Endothelial cell (in vitro differentiated cells): Measurements from ENCODE around the gene MYRF. TPM values are rescaled to one million over a fixed set of nuclear protein-coding genes. Genes with fewer than 3 reads are reported as not detected.

ENCODE experiments used
- DNase-seq: peaks from one replicate; pipeline ENCODE4 v3.0.0; 2021; ENCODE audit warnings: low spot score
- H3K27ac Mint-ChIP-seq: one replicate; pipeline ENCODE4 v1.8.0; 2021; ENCODE audit warnings: mixed read lengths, inconsistent platforms; ENCODE audit not compliant: unreplicated experiment
- H3K27me3 Mint-ChIP-seq: one replicate; pipeline ENCODE4 v1.8.0; 2021; ENCODE audit warnings: mild to moderate bottlenecking, moderate library complexity, mixed read lengths, inconsistent platforms; ENCODE audit not compliant: unreplicated experiment
- H3K36me3 Mint-ChIP-seq: one replicate; pipeline ENCODE4 v1.8.0; 2021; ENCODE audit warnings: mild to moderate bottlenecking, low read depth, mixed read lengths, inconsistent platforms; ENCODE audit not compliant: unreplicated experiment
- H3K4me1 Mint-ChIP-seq: one replicate; pipeline ENCODE4 v1.8.0; 2021; ENCODE audit warnings: mild to moderate bottlenecking, mixed read lengths, inconsistent platforms; ENCODE audit not compliant: unreplicated experiment
- H3K4me3 Mint-ChIP-seq: one replicate; pipeline ENCODE4 v1.8.0; 2021; ENCODE audit warnings: mild to moderate bottlenecking, mixed read lengths, inconsistent platforms; ENCODE audit not compliant: unreplicated experiment
- H3K9me3 Mint-ChIP-seq: one replicate; pipeline ENCODE4 v1.8.0; 2021; ENCODE audit warnings: mixed read lengths, inconsistent platforms; ENCODE audit not compliant: unreplicated experiment
- total RNA-seq: library from RNA; stranded (reverse); fragmentation: NEBNext Ultra II Directional; extraction: Animal tissue kit (Norgen Biotek cat#: 25700); gene quantifications from one replicate; pipeline ENCODE4 v1.2.1, GENCODE V29; 2021; ENCODE audit not compliant: unreplicated experiment
- TF ChIP-seq, protein P1 (sequence below): fragments of 200-600 bp; sonication (generic); IDR thresholded peaks from one replicate; pipeline ENCODE4 v1.5.0; 2021; ENCODE audit warnings: antibody characterized with exemption; ENCODE audit not compliant: unreplicated experiment

Gene MYRF
- total RNA-seq, 1 donor from 2014 or later: 1.5 TPM

DNA sequence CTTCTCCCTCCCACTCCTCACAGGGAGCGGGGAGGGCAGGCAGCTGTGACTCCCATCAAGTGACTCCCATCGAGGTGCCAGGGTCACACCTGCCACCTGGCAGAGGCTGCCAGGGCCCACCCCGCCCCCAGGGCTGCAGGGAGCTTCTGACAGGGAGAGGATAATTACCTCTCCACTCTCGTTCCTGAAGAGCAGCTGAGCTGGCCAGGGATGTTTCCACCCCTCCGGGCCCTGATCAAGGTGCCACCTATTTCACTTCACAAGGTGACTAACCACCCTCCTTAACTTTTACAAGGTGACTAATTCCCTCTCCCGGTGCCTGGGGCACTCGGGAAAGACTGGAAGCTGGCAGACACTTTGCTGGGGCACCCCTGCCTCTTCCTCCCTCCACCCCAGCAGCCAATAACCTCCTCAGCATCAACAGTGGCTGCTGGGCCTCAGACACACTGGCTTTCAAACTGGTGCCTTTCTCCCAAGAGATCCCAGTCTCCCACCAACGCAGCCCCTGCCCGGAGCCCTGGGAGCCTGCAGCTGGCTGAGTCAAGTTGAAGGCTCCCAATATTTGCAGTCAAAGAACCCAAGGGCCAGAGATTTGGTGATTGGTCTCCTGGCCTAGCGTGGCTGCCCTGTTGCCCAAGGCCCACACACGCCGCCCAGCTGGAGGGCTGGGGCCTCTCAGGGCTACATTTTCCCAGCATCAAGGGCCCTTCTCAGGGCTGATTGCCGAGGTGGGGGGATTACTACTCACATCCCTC, 22.0 kb upstream of the MYRF start:
- Mint-ChIP-seq H3K27me3 (peaks cover 12% of the 10 kb centered on the region), H3K4me1 (peaks cover 3% of the 10 kb centered on the region), H3K9me3 (no peaks in the 10 kb centered on the region), H3K27ac (no peak overlapping the region), H3K4me3 (no peak overlapping the region), H3K36me3 (peaks cover 4% of the 10 kb centered on the region)
- no peak for DNase-seq
- TF ChIP-seq, protein P1, sequence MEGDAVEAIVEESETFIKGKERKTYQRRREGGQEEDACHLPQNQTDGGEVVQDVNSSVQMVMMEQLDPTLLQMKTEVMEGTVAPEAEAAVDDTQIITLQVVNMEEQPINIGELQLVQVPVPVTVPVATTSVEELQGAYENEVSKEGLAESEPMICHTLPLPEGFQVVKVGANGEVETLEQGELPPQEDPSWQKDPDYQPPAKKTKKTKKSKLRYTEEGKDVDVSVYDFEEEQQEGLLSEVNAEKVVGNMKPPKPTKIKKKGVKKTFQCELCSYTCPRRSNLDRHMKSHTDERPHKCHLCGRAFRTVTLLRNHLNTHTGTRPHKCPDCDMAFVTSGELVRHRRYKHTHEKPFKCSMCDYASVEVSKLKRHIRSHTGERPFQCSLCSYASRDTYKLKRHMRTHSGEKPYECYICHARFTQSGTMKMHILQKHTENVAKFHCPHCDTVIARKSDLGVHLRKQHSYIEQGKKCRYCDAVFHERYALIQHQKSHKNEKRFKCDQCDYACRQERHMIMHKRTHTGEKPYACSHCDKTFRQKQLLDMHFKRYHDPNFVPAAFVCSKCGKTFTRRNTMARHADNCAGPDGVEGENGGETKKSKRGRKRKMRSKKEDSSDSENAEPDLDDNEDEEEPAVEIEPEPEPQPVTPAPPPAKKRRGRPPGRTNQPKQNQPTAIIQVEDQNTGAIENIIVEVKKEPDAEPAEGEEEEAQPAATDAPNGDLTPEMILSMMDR: no peak

DNA sequence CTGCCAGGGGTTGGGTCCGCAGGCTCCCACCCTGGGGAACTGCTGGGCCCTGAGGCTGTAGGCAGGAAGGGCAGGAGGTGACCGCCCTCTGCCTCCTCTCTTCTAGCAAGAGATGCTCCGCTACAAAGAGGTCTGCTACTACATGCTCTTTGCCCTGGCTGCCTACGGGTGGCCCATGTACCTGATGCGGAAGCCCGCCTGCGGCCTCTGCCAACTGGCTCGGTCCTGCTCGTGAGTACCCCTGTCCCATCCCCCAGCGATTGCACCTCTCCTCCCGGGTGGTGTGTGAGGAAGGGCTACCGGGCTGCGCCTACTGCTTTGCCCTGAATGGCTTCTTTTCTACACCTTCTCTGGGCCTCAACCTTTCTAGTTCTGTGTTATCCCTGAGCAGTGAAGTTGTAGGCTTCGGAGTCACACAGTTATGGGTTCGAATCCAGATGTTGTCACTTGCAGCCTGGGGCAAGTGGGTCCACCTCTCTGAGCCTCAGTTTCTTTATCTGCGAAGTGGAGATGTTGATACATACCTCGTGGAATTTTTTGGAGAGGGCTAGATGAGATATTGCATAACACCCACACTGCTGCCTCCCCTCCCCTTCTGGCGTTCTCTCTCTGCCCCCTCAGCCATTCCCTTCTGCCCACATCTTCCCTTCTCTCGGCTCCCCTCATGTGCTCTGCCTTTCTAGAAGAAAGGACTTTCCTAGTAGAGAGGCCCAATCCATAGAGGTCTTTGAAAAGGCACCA, 21.1 kb upstream of the MYRF start:
- no peak for DNase-seq
- peaks cover 3% of the 10 kb centered on the region for H3K4me1 Mint-ChIP-seq

DNA sequence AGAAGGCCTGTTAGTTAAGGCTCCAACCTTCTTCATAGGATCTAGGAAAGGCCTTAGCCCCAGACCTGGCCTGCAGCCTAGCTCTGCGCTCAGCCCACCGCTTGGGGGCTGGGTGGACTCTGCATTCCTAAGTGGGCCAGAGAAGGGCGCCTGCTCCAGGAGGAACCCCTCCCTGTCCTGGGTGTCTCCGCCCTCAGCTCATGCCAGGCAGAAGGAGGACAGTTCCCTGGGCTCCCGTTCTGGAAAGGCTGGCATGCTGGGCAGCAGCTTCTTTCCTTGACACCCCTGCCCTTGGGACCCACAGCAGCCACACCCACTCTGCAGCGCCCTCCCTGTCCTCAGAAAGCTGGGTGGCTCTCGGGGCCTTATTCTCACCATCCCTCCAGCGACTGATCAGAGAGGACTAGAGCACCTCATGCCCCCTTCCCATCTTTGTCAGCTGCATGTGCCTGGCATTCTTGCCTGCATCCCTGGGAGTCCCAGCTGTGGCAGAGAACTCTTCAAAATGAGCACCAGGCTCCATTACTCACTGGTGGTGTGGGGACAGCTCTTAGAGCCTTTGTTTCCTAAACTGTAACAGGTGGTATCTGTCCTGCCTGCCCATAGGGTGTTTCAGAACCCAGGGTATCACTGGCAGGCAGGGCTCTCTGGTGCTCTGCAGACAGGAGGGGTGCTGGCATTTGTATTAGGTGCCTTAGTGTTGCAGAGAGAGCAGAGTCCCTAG, 20.3 kb upstream of the MYRF start:
- Mint-ChIP-seq H3K27ac (no peak overlapping the region), H3K27me3 (peaks cover 13% of the 10 kb centered on the region), H3K9me3 (no peaks in the 10 kb centered on the region), H3K36me3 (no peaks in the 10 kb centered on the region), H3K4me1 (peaks cover 3% of the 10 kb centered on the region), H3K4me3 (no peak overlapping the region)
- DNase-seq: no peak
- TF ChIP-seq, protein P1: no peak

More for the DNA sequence above, 21.1 kb upstream of the MYRF start:
- H3K27me3 Mint-ChIP-seq: peaks cover 9% of the 10 kb centered on the region
- no peak overlapping the region for H3K27ac Mint-ChIP-seq
- H3K4me3 Mint-ChIP-seq: no peak overlapping the region
- TF ChIP-seq, protein P1: no peak
- H3K9me3 Mint-ChIP-seq: no peaks in the 10 kb centered on the region
- peaks cover under 1% of the 10 kb centered on the region for H3K36me3 Mint-ChIP-seq

DNA sequence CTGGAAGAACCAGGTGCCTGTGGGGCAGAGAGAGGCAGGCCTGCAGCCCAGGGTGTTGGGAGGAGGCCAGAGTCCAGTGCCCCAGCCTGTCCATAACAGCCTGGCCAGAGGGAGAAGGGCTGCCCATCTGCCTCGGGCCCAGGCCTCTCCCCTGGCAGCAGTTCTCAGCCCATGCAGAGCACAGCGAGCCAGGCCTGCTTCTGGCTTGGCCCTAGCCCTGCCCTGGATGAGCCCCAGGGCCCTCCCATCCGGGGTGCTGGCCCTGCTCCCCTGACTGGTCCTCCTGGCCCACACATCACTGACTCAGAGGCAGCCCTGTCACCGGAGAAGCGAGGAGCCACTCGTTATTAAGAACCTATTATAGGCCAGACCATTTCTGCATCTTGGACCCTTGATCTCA, 19.7 kb upstream of the MYRF start:
- no peaks in the 10 kb centered on the region for H3K9me3 Mint-ChIP-seq
- H3K27me3 Mint-ChIP-seq: peaks cover 13% of the 10 kb centered on the region
- TF ChIP-seq, protein P1: no peak
- no peaks in the 10 kb centered on the region for H3K36me3 Mint-ChIP-seq
- DNase-seq: no peak
- no peak overlapping the region for H3K4me3 Mint-ChIP-seq
- H3K27ac Mint-ChIP-seq: no peak overlapping the region
- peaks cover 3% of the 10 kb centered on the region for H3K4me1 Mint-ChIP-seq
